COLO829 (cell line): Measurements from ENCODE around the gene TXNDC11.

Experiments
- DNase-seq: peaks from one replicate; pipeline ENCODE4 v3.0.0; 2012; ENCODE audit warnings: low spot score

The TXNDC11 gene

GRCh38 chr16:11630768-11631056 is 111.9 kb downstream of the TXNDC11 start:
- no peak for DNase-seq

GRCh38 chr16:11630046-11630767 is 112.5 kb downstream of the TXNDC11 start:
- DNase-seq, result no peak
